HCT116 (cell line): Measurements from ENCODE around the gene KIAA1755.

Experiments
- SIN3A ChIP-seq: IDR thresholded peaks from 2 replicates; pipeline ENCODE4 v1.6.1; 2012; ENCODE audit warnings: low read depth
- TF ChIP-seq, protein P1 (sequence below), 3 experiments: fragments of 200-600 bp in 1 of 3; sonication (generic) in 1 of 3; IDR thresholded peaks in 2 of 3; conservative IDR thresholded peaks in 1 of 3; 2 replicates each; pipeline ENCODE4 v1.5.1; 2012 to 2017; ENCODE audit warnings: low read depth in 2 of 3, low read length in 2 of 3, antibody characterized with exemption in 1 of 3, borderline replicate concordance in 1 of 3, control low read depth in 1 of 3, mild to moderate bottlenecking in 1 of 3, mixed read lengths in 1 of 3, mixed run types in 1 of 3, moderate library complexity in 1 of 3; ENCODE audit not compliant: insufficient read depth in 1 of 3

- TF ChIP-seq SIN3A, result no peak
- TF ChIP-seq, protein P1, sequence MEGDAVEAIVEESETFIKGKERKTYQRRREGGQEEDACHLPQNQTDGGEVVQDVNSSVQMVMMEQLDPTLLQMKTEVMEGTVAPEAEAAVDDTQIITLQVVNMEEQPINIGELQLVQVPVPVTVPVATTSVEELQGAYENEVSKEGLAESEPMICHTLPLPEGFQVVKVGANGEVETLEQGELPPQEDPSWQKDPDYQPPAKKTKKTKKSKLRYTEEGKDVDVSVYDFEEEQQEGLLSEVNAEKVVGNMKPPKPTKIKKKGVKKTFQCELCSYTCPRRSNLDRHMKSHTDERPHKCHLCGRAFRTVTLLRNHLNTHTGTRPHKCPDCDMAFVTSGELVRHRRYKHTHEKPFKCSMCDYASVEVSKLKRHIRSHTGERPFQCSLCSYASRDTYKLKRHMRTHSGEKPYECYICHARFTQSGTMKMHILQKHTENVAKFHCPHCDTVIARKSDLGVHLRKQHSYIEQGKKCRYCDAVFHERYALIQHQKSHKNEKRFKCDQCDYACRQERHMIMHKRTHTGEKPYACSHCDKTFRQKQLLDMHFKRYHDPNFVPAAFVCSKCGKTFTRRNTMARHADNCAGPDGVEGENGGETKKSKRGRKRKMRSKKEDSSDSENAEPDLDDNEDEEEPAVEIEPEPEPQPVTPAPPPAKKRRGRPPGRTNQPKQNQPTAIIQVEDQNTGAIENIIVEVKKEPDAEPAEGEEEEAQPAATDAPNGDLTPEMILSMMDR (IDR thresholded peaks at IDR 0.05 in 2 of 3, conservative IDR thresholded peaks at IDR 0.05 in 1 of 3; ENCODE audit: borderline replicate concordance in 1 of 3, insufficient read depth in 1 of 3, low read depth in 2 of 3, low read length in 2 of 3), result no peak
These were observed 29.5 kb downstream of the KIAA1755 start for GRCh38 chr20:38230957-38231526.
